SK-N-SH treated with all-trans-retinoic acid at 6 μM for 48 hours (cell line): ENCODE measurements around the gene CPA4.

Source experiments
- ATAC-seq: fragments of 200-7000 bp; cut with Tn5 transposase; 3 replicates; pipeline ENCODE4 v1.9.1; 2020; ENCODE audit warnings: mild to moderate bottlenecking, moderate library complexity
- ARNTL ChIP-seq: fragments of 450-650 bp; formaldehyde crosslinking; IDR thresholded peaks from 2 replicates; pipeline ENCODE4 v1.5.0; 2020; ENCODE audit warnings: low read depth, mild to moderate bottlenecking, moderate library complexity, borderline replicate concordance
- BACH2 ChIP-seq: fragments of 250-450 bp; sonication (Bioruptor Pico); IDR thresholded peaks from 2 replicates; pipeline ENCODE4 v1.9.0; 2021; ENCODE audit warnings: mild to moderate bottlenecking, borderline replicate concordance
- CREB5 ChIP-seq: fragments of 250-450 bp; sonication (Bioruptor Pico); IDR thresholded peaks from 2 replicates; pipeline ENCODE4 v1.5.1; 2020; ENCODE audit warnings: low read depth, mild to moderate bottlenecking, moderate library complexity
- CSDC2 ChIP-seq: fragments of 250-450 bp; sonication (Bioruptor Pico); IDR thresholded peaks from 2 replicates; pipeline ENCODE4 v1.5.0; 2020; ENCODE audit warnings: mild to moderate bottlenecking, moderate library complexity
- CSRNP3 ChIP-seq: fragments of 250-450 bp; sonication (Bioruptor Pico); IDR thresholded peaks from 2 replicates; pipeline ENCODE4 v1.5.1; 2021; ENCODE audit warnings: mild to moderate bottlenecking, moderate library complexity
- GLIS3 ChIP-seq: fragments of 250-450 bp; sonication (Bioruptor Pico); IDR thresholded peaks from 2 replicates; pipeline ENCODE4 v1.5.0; 2020; ENCODE audit warnings: mild to moderate bottlenecking, moderate library complexity
- ISL1 ChIP-seq: fragments of 250-450 bp; sonication (Bioruptor Pico); IDR thresholded peaks from 2 replicates; pipeline ENCODE4 v2.1.2; 2022; ENCODE audit warnings: mild to moderate bottlenecking, moderate library complexity
- OSR1 ChIP-seq: fragments of 250-450 bp; sonication (Bioruptor Pico); IDR thresholded peaks from 2 replicates; pipeline ENCODE4 v1.8.0; 2022; ENCODE audit warnings: moderate library complexity, mild to moderate bottlenecking, inconsistent platforms
- PPARA ChIP-seq: fragments of 250-450 bp; sonication (Bioruptor Pico); IDR thresholded peaks from 2 replicates; pipeline ENCODE4 v1.5.0; 2020; ENCODE audit warnings: mild to moderate bottlenecking, borderline replicate concordance
- RARB ChIP-seq: fragments of 250-450 bp; sonication (Bioruptor Pico); IDR thresholded peaks from 2 replicates; pipeline ENCODE4 v1.8.0; 2021; ENCODE audit warnings: mild to moderate bottlenecking, moderate library complexity
- SNAI2 ChIP-seq: fragments of 250-450 bp; sonication (Bioruptor Pico); IDR thresholded peaks from 2 replicates; pipeline ENCODE4 v1.5.0; 2020; ENCODE audit warnings: mild to moderate bottlenecking, moderate library complexity
- TCF4 ChIP-seq: fragments of 250-450 bp; sonication (Bioruptor Pico); IDR thresholded peaks from 2 replicates; pipeline ENCODE4 v1.8.0; 2021; ENCODE audit warnings: mild to moderate bottlenecking, moderate library complexity, borderline replicate concordance
- TOX ChIP-seq: fragments of 250-450 bp; sonication (Bioruptor Pico); IDR thresholded peaks from 2 replicates; pipeline ENCODE4 v1.8.0; 2021; ENCODE audit warnings: mild to moderate bottlenecking, moderate library complexity, borderline replicate concordance
- ZFP3 ChIP-seq: fragments of 250-450 bp; sonication (Bioruptor Pico); IDR thresholded peaks from 2 replicates; pipeline ENCODE4 v1.5.0; 2020; ENCODE audit warnings: mild to moderate bottlenecking, moderate library complexity
- ZFP30 ChIP-seq: fragments of 450-650 bp; formaldehyde crosslinking; IDR thresholded peaks from 2 replicates; pipeline ENCODE4 v1.5.0; 2022; ENCODE audit warnings: mild to moderate bottlenecking, moderate library complexity
- ZNF565 ChIP-seq: fragments of 450-650 bp; formaldehyde crosslinking; conservative IDR thresholded peaks from 2 replicates; pipeline ENCODE4 v1.5.0; 2020; ENCODE audit warnings: low read depth, mild to moderate bottlenecking, moderate library complexity
- ZNF70 ChIP-seq: fragments of 450-650 bp; formaldehyde crosslinking; IDR thresholded peaks from 2 replicates; pipeline ENCODE4 v1.5.0; 2020; ENCODE audit warnings: mild to moderate bottlenecking, moderate library complexity
- TF ChIP-seq, protein P1 (sequence below): fragments of 250-450 bp; sonication (Bioruptor Pico); IDR thresholded peaks from 2 replicates; pipeline ENCODE4 v1.8.0; 2020; ENCODE audit warnings: mild to moderate bottlenecking, moderate library complexity, borderline replicate concordance
- TF ChIP-seq, protein P2 (sequence below): fragments of 250-450 bp; sonication (Bioruptor Pico); IDR thresholded peaks from 2 replicates; pipeline ENCODE4 v1.5.0; 2020; ENCODE audit warnings: mild to moderate bottlenecking, moderate library complexity
- TF ChIP-seq, protein P3 (sequence below): fragments of 250-450 bp; sonication (Bioruptor Pico); IDR thresholded peaks from 2 replicates; pipeline ENCODE4 v1.8.0; 2021; ENCODE audit warnings: low read depth, mild to moderate bottlenecking, moderate library complexity, borderline replicate concordance

The CPA4 gene

GRCh38 chr7:130288829-130289228 is 4.1 kb upstream of the CPA4 start:
- TF ChIP-seq RARB (CRISPR knock-in tag): no peak
- no peak for TF ChIP-seq ARNTL (CRISPR knock-in tag)
- TF ChIP-seq, protein P1, sequence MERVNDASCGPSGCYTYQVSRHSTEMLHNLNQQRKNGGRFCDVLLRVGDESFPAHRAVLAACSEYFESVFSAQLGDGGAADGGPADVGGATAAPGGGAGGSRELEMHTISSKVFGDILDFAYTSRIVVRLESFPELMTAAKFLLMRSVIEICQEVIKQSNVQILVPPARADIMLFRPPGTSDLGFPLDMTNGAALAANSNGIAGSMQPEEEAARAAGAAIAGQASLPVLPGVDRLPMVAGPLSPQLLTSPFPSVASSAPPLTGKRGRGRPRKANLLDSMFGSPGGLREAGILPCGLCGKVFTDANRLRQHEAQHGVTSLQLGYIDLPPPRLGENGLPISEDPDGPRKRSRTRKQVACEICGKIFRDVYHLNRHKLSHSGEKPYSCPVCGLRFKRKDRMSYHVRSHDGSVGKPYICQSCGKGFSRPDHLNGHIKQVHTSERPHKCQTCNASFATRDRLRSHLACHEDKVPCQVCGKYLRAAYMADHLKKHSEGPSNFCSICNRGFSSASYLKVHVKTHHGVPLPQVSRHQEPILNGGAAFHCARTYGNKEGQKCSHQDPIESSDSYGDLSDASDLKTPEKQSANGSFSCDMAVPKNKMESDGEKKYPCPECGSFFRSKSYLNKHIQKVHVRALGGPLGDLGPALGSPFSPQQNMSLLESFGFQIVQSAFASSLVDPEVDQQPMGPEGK (CRISPR knock-in tag): no peak
- no peak for TF ChIP-seq ISL1 (CRISPR knock-in tag)

DNA sequence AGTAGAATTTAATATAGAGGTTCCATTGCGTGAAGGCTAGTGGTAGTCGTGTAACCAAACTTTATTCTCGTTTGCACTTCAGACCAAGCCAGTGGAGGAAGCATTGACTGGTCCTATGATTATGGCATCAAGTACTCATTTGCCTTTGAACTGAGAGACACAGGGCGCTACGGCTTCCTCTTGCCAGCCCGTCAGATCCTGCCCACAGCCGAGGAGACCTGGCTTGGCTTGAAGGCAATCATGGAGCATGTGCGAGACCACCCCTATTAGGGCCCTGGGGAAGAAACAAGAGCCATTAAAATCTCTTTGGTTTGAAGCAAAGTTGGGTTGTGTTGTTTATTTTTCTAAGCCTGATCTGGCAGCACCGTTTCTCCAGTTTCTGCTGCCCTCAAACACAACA is 3.5 kb upstream of the CPA4 start:
- TF ChIP-seq RARB (CRISPR knock-in tag): no peak
- no peak for TF ChIP-seq PPARA
- TF ChIP-seq, protein P2, sequence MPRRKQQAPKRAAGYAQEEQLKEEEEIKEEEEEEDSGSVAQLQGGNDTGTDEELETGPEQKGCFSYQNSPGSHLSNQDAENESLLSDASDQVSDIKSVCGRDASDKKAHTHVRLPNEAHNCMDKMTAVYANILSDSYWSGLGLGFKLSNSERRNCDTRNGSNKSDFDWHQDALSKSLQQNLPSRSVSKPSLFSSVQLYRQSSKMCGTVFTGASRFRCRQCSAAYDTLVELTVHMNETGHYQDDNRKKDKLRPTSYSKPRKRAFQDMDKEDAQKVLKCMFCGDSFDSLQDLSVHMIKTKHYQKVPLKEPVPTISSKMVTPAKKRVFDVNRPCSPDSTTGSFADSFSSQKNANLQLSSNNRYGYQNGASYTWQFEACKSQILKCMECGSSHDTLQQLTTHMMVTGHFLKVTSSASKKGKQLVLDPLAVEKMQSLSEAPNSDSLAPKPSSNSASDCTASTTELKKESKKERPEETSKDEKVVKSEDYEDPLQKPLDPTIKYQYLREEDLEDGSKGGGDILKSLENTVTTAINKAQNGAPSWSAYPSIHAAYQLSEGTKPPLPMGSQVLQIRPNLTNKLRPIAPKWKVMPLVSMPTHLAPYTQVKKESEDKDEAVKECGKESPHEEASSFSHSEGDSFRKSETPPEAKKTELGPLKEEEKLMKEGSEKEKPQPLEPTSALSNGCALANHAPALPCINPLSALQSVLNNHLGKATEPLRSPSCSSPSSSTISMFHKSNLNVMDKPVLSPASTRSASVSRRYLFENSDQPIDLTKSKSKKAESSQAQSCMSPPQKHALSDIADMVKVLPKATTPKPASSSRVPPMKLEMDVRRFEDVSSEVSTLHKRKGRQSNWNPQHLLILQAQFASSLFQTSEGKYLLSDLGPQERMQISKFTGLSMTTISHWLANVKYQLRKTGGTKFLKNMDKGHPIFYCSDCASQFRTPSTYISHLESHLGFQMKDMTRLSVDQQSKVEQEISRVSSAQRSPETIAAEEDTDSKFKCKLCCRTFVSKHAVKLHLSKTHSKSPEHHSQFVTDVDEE: no peak
- no peak for TF ChIP-seq BACH2 (CRISPR knock-in tag)
- TF ChIP-seq CSRNP3 (CRISPR knock-in tag): no peak
- TF ChIP-seq CREB5 (CRISPR knock-in tag): no peak
- no peak for TF ChIP-seq TOX (CRISPR knock-in tag)
- no peak for TF ChIP-seq ZNF70 (CRISPR knock-in tag)
- TF ChIP-seq ZFP3 (CRISPR knock-in tag): no peak
- no peak for TF ChIP-seq TCF4
- no peak for TF ChIP-seq ZNF565 (CRISPR knock-in tag)
- no peak for TF ChIP-seq ZFP30 (CRISPR knock-in tag)
- no peak for TF ChIP-seq ISL1 (CRISPR knock-in tag)
- TF ChIP-seq GLIS3 (CRISPR knock-in tag): no peak
- ATAC-seq: no peak

More at GRCh38 chr7:130288829-130289228, 4.1 kb upstream of the CPA4 start:
- no peak for ATAC-seq

- TF ChIP-seq, protein P3, sequence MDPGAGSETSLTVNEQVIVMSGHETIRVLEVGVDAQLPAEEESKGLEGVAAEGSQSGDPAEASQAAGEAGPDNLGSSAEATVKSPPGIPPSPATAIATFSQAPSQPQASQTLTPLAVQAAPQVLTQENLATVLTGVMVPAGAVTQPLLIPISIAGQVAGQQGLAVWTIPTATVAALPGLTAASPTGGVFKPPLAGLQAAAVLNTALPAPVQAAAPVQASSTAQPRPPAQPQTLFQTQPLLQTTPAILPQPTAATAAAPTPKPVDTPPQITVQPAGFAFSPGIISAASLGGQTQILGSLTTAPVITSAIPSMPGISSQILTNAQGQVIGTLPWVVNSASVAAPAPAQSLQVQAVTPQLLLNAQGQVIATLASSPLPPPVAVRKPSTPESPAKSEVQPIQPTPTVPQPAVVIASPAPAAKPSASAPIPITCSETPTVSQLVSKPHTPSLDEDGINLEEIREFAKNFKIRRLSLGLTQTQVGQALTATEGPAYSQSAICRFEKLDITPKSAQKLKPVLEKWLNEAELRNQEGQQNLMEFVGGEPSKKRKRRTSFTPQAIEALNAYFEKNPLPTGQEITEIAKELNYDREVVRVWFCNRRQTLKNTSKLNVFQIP (CRISPR knock-in tag): no peak
- TF ChIP-seq PPARA (no peak), ARNTL (CRISPR knock-in tag) (no peak), TOX (CRISPR knock-in tag) (no peak), GLIS3 (CRISPR knock-in tag) (no peak), CSDC2 (CRISPR knock-in tag) (no peak), CREB5 (CRISPR knock-in tag) (no peak), ZNF70 (CRISPR knock-in tag) (no peak), SNAI2 (CRISPR knock-in tag) (no peak), OSR1 (CRISPR knock-in tag) (no peak), ZFP30 (CRISPR knock-in tag) (no peak), ZNF565 (CRISPR knock-in tag) (no peak)
- TF ChIP-seq, protein P2: no peak
- TF ChIP-seq, protein P1 (CRISPR knock-in tag): no peak
- no peak for ATAC-seq
Observed at GRCh38 chr7:130290745-130291144, 2.2 kb upstream of the CPA4 start.
